Measurements from ENCODE around the gene DNAJC16.

The DNAJC16 gene

GRCh38 chr1:15531003-15531402, 4.4 kb downstream of the DNAJC16 start:
- no peak overlapping the region for H3K18ac ChIP-seq (ENCODE audit: low read length)
- H3K4me3 ChIP-seq (ENCODE audit: low read length in 2 of 2) = no peak overlapping the region
- H3K14ac ChIP-seq (ENCODE audit: low read length) = no peak overlapping the region
- no peak overlapping the region for H2BK120ac ChIP-seq (ENCODE audit: low read depth, low read length)
- H2BK15ac ChIP-seq (ENCODE audit: low read length) = no peak overlapping the region
- no peak overlapping the region for H4K91ac ChIP-seq (ENCODE audit: low read depth, low read length, poor library complexity)
- H3K27ac ChIP-seq (replicated peaks; ENCODE audit: low read length) = no peak overlapping the region
- no peak overlapping the region for H2AK5ac ChIP-seq (ENCODE audit: low read depth, low read length)
- H3K36me3 ChIP-seq (replicated peaks in 1 of 2; ENCODE audit: control insufficient read depth in 2 of 2, insufficient read depth in 2 of 2, low read length in 2 of 2) = peaks cover 6 to 47% of the 10 kb centered on the region in 2 donors
- H3K79me1 ChIP-seq (ENCODE audit: low read depth, low read length) = no peaks in the 10 kb centered on the region
- no peak overlapping the region for H3K23ac ChIP-seq (ENCODE audit: low read depth, low read length, poor library complexity)
- no peak overlapping the region for H3K4ac ChIP-seq (ENCODE audit: low read length)
- H3K4me2 ChIP-seq (ENCODE audit: insufficient read depth, low read length, poor library complexity, severe bottlenecking) = no peak overlapping the region
- peaks cover 0 to 3% of the 10 kb centered on the region in 2 donors for H3K4me1 ChIP-seq (ENCODE audit: control insufficient read depth in 2 of 2, insufficient read depth in 1 of 2, low read depth in 1 of 2, low read length in 2 of 2)
- no peaks in the 10 kb centered on the region for H3K27me3 ChIP-seq (ENCODE audit: control insufficient read depth in 3 of 3, insufficient read depth in 3 of 3, low read depth in 1 of 3, low read length in 3 of 3)
- H2BK12ac ChIP-seq (ENCODE audit: low read length) = no peak overlapping the region
- H2BK5ac ChIP-seq (ENCODE audit: low read length) = no peak overlapping the region
- no CpG with 5 or more reads among the region's 4 CpGs for WGBS, 2 donors (ENCODE audit: extremely low coverage in 2 of 2, insufficient read length in 2 of 2, insufficient replicate concordance in 1 of 2)
- H2AFZ ChIP-seq (ENCODE audit: low read length) = no peak overlapping the region
- H4K8ac ChIP-seq (ENCODE audit: low read depth, low read length) = no peak overlapping the region
- no peaks in the 10 kb centered on the region for H3K9me3 ChIP-seq (replicated peaks in 1 of 2; ENCODE audit: control insufficient read depth in 2 of 2, insufficient read depth in 1 of 2, low read depth in 1 of 2, low read length in 2 of 2)
- H3K9ac ChIP-seq (ENCODE audit: low read depth, low read length, poor library complexity) = no peak overlapping the region
- no peak for DNase-seq (ENCODE audit: low spot score)

- H3K27me3 ChIP-seq (ENCODE audit: control insufficient read depth in 3 of 3, insufficient read depth in 3 of 3, low read depth in 1 of 3, low read length in 3 of 3) = no peaks in the 10 kb centered on the region
- WGBS, 2 donors (ENCODE audit: extremely low coverage in 2 of 2, insufficient read length in 2 of 2, insufficient replicate concordance in 1 of 2) = no CpG with 5 or more reads among the region's 2 CpGs
- H3K4me3 ChIP-seq (ENCODE audit: low read length in 2 of 2) = no peak overlapping the region
- H3K36me3 ChIP-seq (replicated peaks in 1 of 2; ENCODE audit: control insufficient read depth in 2 of 2, insufficient read depth in 2 of 2, low read length in 2 of 2) = peaks cover 8 to 53% of the 10 kb centered on the region in 2 donors
- no peak for DNase-seq (ENCODE audit: low spot score)
- no peak overlapping the region for H4K8ac ChIP-seq (ENCODE audit: low read depth, low read length)
- no peak overlapping the region for H2AFZ ChIP-seq (ENCODE audit: low read length)
- H3K4me1 ChIP-seq (ENCODE audit: control insufficient read depth in 2 of 2, insufficient read depth in 1 of 2, low read depth in 1 of 2, low read length in 2 of 2) = peaks cover 0 to 3% of the 10 kb centered on the region in 2 donors
- no peak overlapping the region for H3K23ac ChIP-seq (ENCODE audit: low read depth, low read length, poor library complexity)
- H2BK12ac ChIP-seq (ENCODE audit: low read length) = no peak overlapping the region
- no peak overlapping the region for H2BK15ac ChIP-seq (ENCODE audit: low read length)
- no peak overlapping the region for H4K91ac ChIP-seq (ENCODE audit: low read depth, low read length, poor library complexity)
- no peak overlapping the region for H2BK5ac ChIP-seq (ENCODE audit: low read length)
- H2BK120ac ChIP-seq (ENCODE audit: low read depth, low read length) = no peak overlapping the region
- no peak overlapping the region for H3K18ac ChIP-seq (ENCODE audit: low read length)
- no peak overlapping the region for H3K4me2 ChIP-seq (ENCODE audit: insufficient read depth, low read length, poor library complexity, severe bottlenecking)
- no peak overlapping the region for H3K4ac ChIP-seq (ENCODE audit: low read length)
- no peaks in the 10 kb centered on the region for H3K79me1 ChIP-seq (ENCODE audit: low read depth, low read length)
- H3K27ac ChIP-seq (replicated peaks; ENCODE audit: low read length) = no peak overlapping the region
- H3K9me3 ChIP-seq (replicated peaks in 1 of 2; ENCODE audit: control insufficient read depth in 2 of 2, insufficient read depth in 1 of 2, low read depth in 1 of 2, low read length in 2 of 2) = no peaks in the 10 kb centered on the region
- H2AK5ac ChIP-seq (ENCODE audit: low read depth, low read length) = no peak overlapping the region
- H3K14ac ChIP-seq (ENCODE audit: low read length) = no peak overlapping the region
- no peak overlapping the region for H3K9ac ChIP-seq (ENCODE audit: low read depth, low read length, poor library complexity)
Measured at GRCh38 chr1:15531682-15532081, 5.0 kb downstream of the DNAJC16 start.

- peaks cover 24 to 88% of the 10 kb centered on the region in 2 donors for H3K36me3 ChIP-seq (replicated peaks in 1 of 2; ENCODE audit: control insufficient read depth in 2 of 2, insufficient read depth in 2 of 2, low read length in 2 of 2)
- no peaks in the 10 kb centered on the region for H3K27me3 ChIP-seq (ENCODE audit: control insufficient read depth in 3 of 3, insufficient read depth in 3 of 3, low read depth in 1 of 3, low read length in 3 of 3)
- no peaks in the 10 kb centered on the region for H3K79me1 ChIP-seq (ENCODE audit: low read depth, low read length)
- H3K14ac ChIP-seq (ENCODE audit: low read length) = no peak overlapping the region
- no peak overlapping the region for H2AFZ ChIP-seq (ENCODE audit: low read length)
- no peak overlapping the region for H3K9ac ChIP-seq (ENCODE audit: low read depth, low read length, poor library complexity)
- WGBS, 2 donors (ENCODE audit: extremely low coverage in 2 of 2, insufficient read length in 2 of 2, insufficient replicate concordance in 1 of 2) = no CpG with 5 or more reads among the region's 6 CpGs
- H2AK5ac ChIP-seq (ENCODE audit: low read depth, low read length) = no peak overlapping the region
- H2BK12ac ChIP-seq (ENCODE audit: low read length) = no peak overlapping the region
- no peak overlapping the region for H2BK5ac ChIP-seq (ENCODE audit: low read length)
- no peak overlapping the region for H3K27ac ChIP-seq (replicated peaks; ENCODE audit: low read length)
- no peak overlapping the region for H2BK120ac ChIP-seq (ENCODE audit: low read depth, low read length)
- no peak overlapping the region for H3K4me2 ChIP-seq (ENCODE audit: insufficient read depth, low read length, poor library complexity, severe bottlenecking)
- no peaks in the 10 kb centered on the region for H3K4me1 ChIP-seq (ENCODE audit: control insufficient read depth in 2 of 2, insufficient read depth in 1 of 2, low read depth in 1 of 2, low read length in 2 of 2)
- H4K91ac ChIP-seq (ENCODE audit: low read depth, low read length, poor library complexity) = no peak overlapping the region
- no peaks in the 10 kb centered on the region for H3K9me3 ChIP-seq (replicated peaks in 1 of 2; ENCODE audit: control insufficient read depth in 2 of 2, insufficient read depth in 1 of 2, low read depth in 1 of 2, low read length in 2 of 2)
- no peak overlapping the region for H3K4me3 ChIP-seq (ENCODE audit: low read length in 2 of 2)
- no peak overlapping the region for H4K8ac ChIP-seq (ENCODE audit: low read depth, low read length)
- no peak overlapping the region for H2BK15ac ChIP-seq (ENCODE audit: low read length)
- H3K18ac ChIP-seq (ENCODE audit: low read length) = no peak overlapping the region
- no peak overlapping the region for H3K4ac ChIP-seq (ENCODE audit: low read length)
- DNase-seq (ENCODE audit: low spot score) = no peak
- no peak overlapping the region for H3K23ac ChIP-seq (ENCODE audit: low read depth, low read length, poor library complexity)
Measured at GRCh38 chr1:15538771-15539170, 12.1 kb downstream of the DNAJC16 start.

GRCh38 chr1:15540186-15540585, 13.5 kb downstream of the DNAJC16 start:
- H2AFZ ChIP-seq (ENCODE audit: low read length) = no peak overlapping the region
- WGBS, 2 donors (ENCODE audit: extremely low coverage in 2 of 2, insufficient read length in 2 of 2, insufficient replicate concordance in 1 of 2) = no CpG with 5 or more reads among the region's 8 CpGs
- no peak overlapping the region for H2BK120ac ChIP-seq (ENCODE audit: low read depth, low read length)
- no peak overlapping the region for H3K9ac ChIP-seq (ENCODE audit: low read depth, low read length, poor library complexity)
- no peaks in the 10 kb centered on the region for H3K79me1 ChIP-seq (ENCODE audit: low read depth, low read length)
- H4K8ac ChIP-seq (ENCODE audit: low read depth, low read length) = no peak overlapping the region
- H2BK5ac ChIP-seq (ENCODE audit: low read length) = no peak overlapping the region
- no peak overlapping the region for H3K4me3 ChIP-seq (ENCODE audit: low read length in 2 of 2)
- no peak overlapping the region for H4K91ac ChIP-seq (ENCODE audit: low read depth, low read length, poor library complexity)
- H3K27ac ChIP-seq (replicated peaks; ENCODE audit: low read length) = no peak overlapping the region
- H3K4me1 ChIP-seq (ENCODE audit: control insufficient read depth in 2 of 2, insufficient read depth in 1 of 2, low read depth in 1 of 2, low read length in 2 of 2) = no peaks in the 10 kb centered on the region
- H3K4ac ChIP-seq (ENCODE audit: low read length) = no peak overlapping the region
- H3K18ac ChIP-seq (ENCODE audit: low read length) = no peak overlapping the region
- H3K36me3 ChIP-seq (replicated peaks in 1 of 2; ENCODE audit: control insufficient read depth in 2 of 2, insufficient read depth in 2 of 2, low read length in 2 of 2) = peaks cover 27 to 89% of the 10 kb centered on the region in 2 donors
- no peaks in the 10 kb centered on the region for H3K27me3 ChIP-seq (ENCODE audit: control insufficient read depth in 3 of 3, insufficient read depth in 3 of 3, low read depth in 1 of 3, low read length in 3 of 3)
- H2AK5ac ChIP-seq (ENCODE audit: low read depth, low read length) = no peak overlapping the region
- no peak overlapping the region for H3K14ac ChIP-seq (ENCODE audit: low read length)
- no peak for DNase-seq (ENCODE audit: low spot score)
- no peak overlapping the region for H3K4me2 ChIP-seq (ENCODE audit: insufficient read depth, low read length, poor library complexity, severe bottlenecking)
- H2BK15ac ChIP-seq (ENCODE audit: low read length) = no peak overlapping the region
- no peaks in the 10 kb centered on the region for H3K9me3 ChIP-seq (replicated peaks in 1 of 2; ENCODE audit: control insufficient read depth in 2 of 2, insufficient read depth in 1 of 2, low read depth in 1 of 2, low read length in 2 of 2)
- no peak overlapping the region for H2BK12ac ChIP-seq (ENCODE audit: low read length)
- H3K23ac ChIP-seq (ENCODE audit: low read depth, low read length, poor library complexity) = no peak overlapping the region

Data from neuronal stem cell (in vitro differentiated cells).